Effector memory CD8-positive, alpha-beta T cell (primary cell): ENCODE data around the gene ADCY9.
"Not testable (repeated sequence)": the region's sequence is repeated elsewhere in the genome, so short reads cannot be mapped to it uniquely, and the experiment has no call there.

ENCODE experiments used
- ATAC-seq: fragments of 150-1000 bp; cut with Tn5 transposase; replicated peaks from 2 replicates; pipeline ENCODE4 v1.10.0; 2021; ENCODE audit warnings: mild to moderate bottlenecking, moderate library complexity
- DNase-seq, 3 experiments: peaks; one replicate each; pipeline ENCODE4 v3.0.0; 2021
- H3K27ac Mint-ChIP-seq, 2 donors: one replicate each; pipeline ENCODE4 v1.8.0; 2022; ENCODE audit warnings: mild to moderate bottlenecking in 2 of 2, mixed read lengths in 2 of 2, moderate library complexity in 2 of 2
- H3K27me3 Mint-ChIP-seq, 2 donors: one replicate each; pipeline ENCODE4 v1.8.0; 2022; ENCODE audit warnings: mixed read lengths in 2 of 2
- H3K36me3 Mint-ChIP-seq: one replicate; pipeline ENCODE4 v1.8.0; 2022; ENCODE audit warnings: mild to moderate bottlenecking, moderate library complexity, mixed read lengths; ENCODE audit not compliant: insufficient read depth
- H3K4me1 Mint-ChIP-seq, 2 donors: one replicate each; pipeline ENCODE4 v1.8.0; 2022; ENCODE audit warnings: low read depth in 2 of 2, mixed read lengths in 2 of 2
- H3K4me3 Mint-ChIP-seq, 2 donors: one replicate each; pipeline ENCODE4 v1.8.0; 2022; ENCODE audit warnings: mild to moderate bottlenecking in 2 of 2, mixed read lengths in 2 of 2, moderate library complexity in 2 of 2
- H3K9me3 Mint-ChIP-seq, 2 donors: one replicate each; pipeline ENCODE4 v1.8.0; 2022; ENCODE audit warnings: mixed read lengths in 2 of 2

ADCY9 gene

DNA sequence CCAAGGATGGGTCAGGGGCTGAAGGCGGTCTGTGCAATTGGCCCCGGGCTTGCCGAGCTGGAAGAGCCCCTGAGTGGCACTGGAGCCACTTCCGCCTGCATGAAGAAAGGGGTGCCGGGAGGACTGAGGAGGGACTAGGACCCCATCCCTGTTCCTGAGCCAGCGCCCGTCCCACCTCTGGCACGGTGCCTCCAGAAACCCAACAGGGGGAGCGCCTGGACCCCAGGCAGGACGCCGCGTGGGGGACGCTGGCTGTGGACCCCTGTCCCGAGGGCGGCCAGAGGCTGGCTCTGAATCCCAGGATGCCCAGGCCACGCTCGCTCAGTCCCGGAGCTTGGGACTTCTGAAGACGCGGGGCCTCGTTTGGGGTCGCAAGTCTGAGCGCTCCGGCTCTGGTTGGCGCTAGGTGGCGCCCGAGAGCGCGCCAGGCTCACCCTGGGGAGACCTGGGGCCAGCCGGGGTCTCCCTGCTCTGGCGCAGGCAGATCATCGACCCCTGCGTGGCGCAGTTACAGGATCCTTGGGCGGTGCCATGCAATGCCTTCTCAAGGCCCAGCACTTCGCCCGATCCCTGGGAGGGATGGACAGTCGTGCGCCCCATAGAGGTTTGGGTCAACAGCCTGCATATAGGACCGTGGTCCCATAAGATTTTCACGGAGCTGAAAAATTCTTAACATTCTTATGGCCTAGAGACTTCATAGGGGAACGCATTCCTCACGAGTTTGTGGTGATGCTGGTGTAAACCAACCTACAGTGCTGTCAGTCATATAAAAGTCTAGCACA lies 177.2 kb downstream of the ADCY9 start:
- Mint-ChIP-seq H3K9me3 (no peaks in the 10 kb centered on the region), H3K36me3 (no peaks in the 10 kb centered on the region), H3K27ac (no peak overlapping the region), H3K4me1 (peaks cover 0 to 2% of the 10 kb centered on the region in 2 donors), H3K27me3 (no peaks in the 10 kb centered on the region), H3K4me3 (peak overlapping the region; percentile 15 to 61)
- ATAC-seq (peak; percentile 85), DNase-seq (peak; percentile 53 to 67 (median 55))

DNA sequence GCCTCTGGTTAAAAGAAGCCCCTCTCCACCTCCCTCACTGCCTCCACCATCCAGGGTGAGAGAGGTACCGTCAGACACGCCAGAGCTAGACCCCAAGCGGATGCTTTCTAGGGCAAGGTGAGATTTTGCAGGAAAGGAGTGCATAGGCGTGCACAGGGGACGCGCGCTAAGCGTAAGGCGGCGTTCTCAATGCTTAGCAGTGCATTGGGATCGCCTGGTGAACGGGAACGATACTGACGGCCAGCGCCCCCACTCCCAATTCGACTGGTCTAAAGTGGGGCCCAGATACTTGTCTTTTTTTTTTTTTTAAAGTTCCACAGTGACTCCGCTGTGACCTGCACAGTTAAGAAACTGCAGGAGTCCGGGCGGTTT lies 177.8 kb downstream of the ADCY9 start:
- Mint-ChIP-seq H3K9me3 (no peaks in the 10 kb centered on the region), H3K4me3 (peak overlapping the region; percentile 15 to 61), H3K27me3 (no peaks in the 10 kb centered on the region), H3K27ac (no peak overlapping the region), H3K36me3 (no peaks in the 10 kb centered on the region), H3K4me1 (peaks cover 0 to 2% of the 10 kb centered on the region in 2 donors)
- ATAC-seq (no peak), DNase-seq (no peak)

- DNase-seq (no peak), ATAC-seq (no peak)
- no peak overlapping the region for H3K27ac Mint-ChIP-seq
- H3K4me1 Mint-ChIP-seq: peaks cover 0 to 2% of the 10 kb centered on the region in 2 donors
- H3K9me3 Mint-ChIP-seq: no peaks in the 10 kb centered on the region
- H3K36me3 Mint-ChIP-seq: no peaks in the 10 kb centered on the region
- H3K27me3 Mint-ChIP-seq: no peaks in the 10 kb centered on the region
- no peak overlapping the region for H3K4me3 Mint-ChIP-seq
Observed at GRCh38 chr16:3937066-3937875, 179.0 kb downstream of the ADCY9 start.

DNA sequence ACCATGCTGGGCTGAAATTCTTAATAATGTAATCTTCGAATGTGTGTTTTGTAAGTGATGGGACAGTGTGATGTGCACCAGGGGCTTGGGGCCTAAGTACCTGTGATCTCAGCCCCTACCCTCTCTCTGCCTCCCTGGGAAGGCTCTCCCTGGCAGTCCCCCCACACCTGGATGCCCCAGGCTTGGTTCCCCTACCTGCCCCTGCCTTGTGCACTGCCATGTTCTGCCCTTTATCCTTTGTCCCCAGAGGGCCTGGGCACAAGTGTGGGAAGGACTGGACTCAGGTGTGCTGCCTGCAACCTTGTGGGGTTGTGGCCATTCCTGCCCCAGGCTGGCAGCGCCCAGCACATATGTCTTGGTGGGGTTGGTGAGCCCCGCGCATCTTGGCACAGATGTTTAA lies 180.3 kb downstream of the ADCY9 start:
- Mint-ChIP-seq H3K36me3 (no peaks in the 10 kb centered on the region), H3K9me3 (no peaks in the 10 kb centered on the region), H3K27ac (no peak overlapping the region), H3K4me1 (peaks cover 0 to 2% of the 10 kb centered on the region in 2 donors), H3K27me3 (no peaks in the 10 kb centered on the region), H3K4me3 (no peak overlapping the region)
- DNase-seq (no peak), ATAC-seq (no peak)

DNA sequence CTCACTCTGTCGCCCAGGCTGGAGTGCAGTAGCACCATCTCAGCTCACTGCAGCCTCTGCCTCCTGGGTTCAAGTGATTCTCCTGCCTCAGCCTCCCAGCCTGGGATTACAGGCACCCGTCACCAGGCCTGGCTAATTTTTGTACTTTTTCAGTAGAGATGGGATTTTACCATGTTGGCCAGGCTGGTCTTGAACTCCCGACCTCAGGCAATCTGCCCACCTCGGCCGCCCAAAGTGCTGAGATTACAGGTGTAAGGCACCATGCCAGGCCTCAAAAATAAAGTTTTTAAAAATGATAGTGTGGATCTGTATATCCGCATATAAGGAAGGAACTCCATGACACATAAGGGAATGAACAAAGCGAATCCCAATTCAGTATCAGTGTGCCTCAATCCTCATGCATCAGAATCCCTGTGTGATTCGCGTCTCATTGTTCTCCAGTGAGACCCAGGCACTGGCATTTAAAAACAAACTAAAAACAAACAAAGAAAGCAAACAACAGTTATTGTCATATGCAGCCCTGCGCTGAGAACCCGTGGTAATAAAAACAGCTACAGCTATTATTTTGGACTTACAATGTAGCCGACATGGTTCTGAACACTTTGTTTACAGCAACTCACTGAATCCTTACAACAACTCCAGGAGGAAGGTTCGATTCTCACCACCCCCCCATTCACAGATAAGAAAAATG lies 181.6 kb downstream of the ADCY9 start:
- Mint-ChIP-seq H3K27ac (no peak overlapping the region), H3K27me3 (no peaks in the 10 kb centered on the region), H3K36me3 (no peaks in the 10 kb centered on the region), H3K9me3 (no peaks in the 10 kb centered on the region), H3K4me3 (no peak overlapping the region), H3K4me1 (peaks cover 0 to 2% of the 10 kb centered on the region in 2 donors)
- DNase-seq: no peak
- ATAC-seq: no peak

DNA sequence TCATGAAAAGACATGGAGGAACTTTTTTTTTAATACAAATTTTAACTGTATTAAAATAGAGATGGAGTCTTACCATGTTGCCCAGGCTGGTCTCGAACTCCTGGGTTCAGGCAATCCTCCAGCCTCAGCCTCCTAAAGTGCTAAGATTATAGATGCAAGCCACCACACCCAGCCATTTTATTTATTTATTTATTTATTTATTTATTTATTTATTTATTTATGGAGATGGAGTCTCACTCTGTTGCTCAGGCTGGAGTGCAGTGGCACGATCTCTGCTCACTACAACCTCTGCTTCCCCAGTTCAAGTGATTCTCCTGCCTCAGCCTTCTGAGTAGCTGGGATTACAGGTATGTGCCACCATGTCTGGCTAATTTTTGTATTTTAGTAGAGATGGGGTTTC lies 189.1 kb downstream of the ADCY9 start:
- not testable (repeated sequence) for H3K4me3 Mint-ChIP-seq, H3K4me1 Mint-ChIP-seq, DNase-seq, H3K27ac Mint-ChIP-seq, ATAC-seq, H3K9me3 Mint-ChIP-seq, H3K36me3 Mint-ChIP-seq
- peaks cover 19 to 30% of the 10 kb centered on the region in 2 donors for H3K27me3 Mint-ChIP-seq

GRCh38 chr16:3924763-3925162 lies 191.5 kb downstream of the ADCY9 start:
- Mint-ChIP-seq H3K9me3 (peaks cover 0 to under 1% of the 10 kb centered on the region in 2 donors), H3K27me3 (peaks cover 32 to 51% of the 10 kb centered on the region in 2 donors), H3K27ac (no peak overlapping the region), H3K4me3 (no peak overlapping the region), H3K36me3 (no peaks in the 10 kb centered on the region), H3K4me1 (no peaks in the 10 kb centered on the region)
- DNase-seq: no peak
- no peak for ATAC-seq

DNA sequence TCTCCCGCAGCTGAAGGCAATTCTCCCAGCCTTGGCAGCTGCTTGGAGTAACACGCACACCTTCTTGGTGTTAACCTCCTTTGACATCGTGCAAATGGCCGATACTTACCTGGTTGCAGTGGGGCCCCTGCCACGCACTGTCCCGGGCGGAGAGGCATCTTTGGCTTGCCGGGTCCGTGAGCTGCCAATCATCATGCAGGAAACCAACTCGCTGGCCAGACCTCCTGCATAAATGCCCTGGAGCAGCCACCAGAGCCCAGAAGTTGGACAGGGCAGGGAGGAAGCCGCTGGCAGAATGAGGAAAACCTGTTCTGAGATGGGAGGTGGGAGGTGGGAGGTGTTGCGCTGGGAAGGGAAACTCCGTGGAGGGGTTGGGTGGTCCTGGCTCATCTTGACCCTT lies 194.0 kb downstream of the ADCY9 start:
- H3K9me3 Mint-ChIP-seq: peaks cover 2 to 13% of the 10 kb centered on the region in 2 donors
- ATAC-seq: no peak
- no peak overlapping the region for H3K4me3 Mint-ChIP-seq
- no peaks in the 10 kb centered on the region for H3K36me3 Mint-ChIP-seq
- peaks cover 26 to 69% of the 10 kb centered on the region in 2 donors for H3K27me3 Mint-ChIP-seq
- no peak for DNase-seq
- no peaks in the 10 kb centered on the region for H3K4me1 Mint-ChIP-seq
- no peak overlapping the region for H3K27ac Mint-ChIP-seq

DNA sequence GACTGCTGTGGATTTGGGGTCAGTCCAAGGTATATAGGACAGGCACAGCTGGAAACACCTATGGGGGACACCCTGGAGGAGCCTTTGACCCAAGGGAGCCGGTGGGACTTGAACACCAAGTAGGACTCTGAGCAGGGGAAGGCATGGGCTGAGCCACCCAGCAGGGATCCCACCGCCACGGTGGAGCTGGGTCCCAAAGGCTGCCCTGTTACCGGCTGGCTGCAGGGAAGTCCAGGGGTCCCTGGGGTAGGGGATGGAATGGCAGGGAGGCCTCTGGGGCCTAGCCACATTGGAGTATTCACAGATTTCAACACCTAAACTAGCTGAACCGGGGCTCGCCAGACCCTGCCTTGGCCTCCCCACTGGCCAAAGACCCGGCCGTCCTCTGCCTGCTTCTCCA lies 196.0 kb downstream of the ADCY9 start:
- Mint-ChIP-seq H3K36me3 (no peaks in the 10 kb centered on the region), H3K27ac (no peak overlapping the region), H3K4me3 (no peak overlapping the region), H3K27me3 (peaks cover 24 to 71% of the 10 kb centered on the region in 2 donors), H3K9me3 (peaks cover 2 to 13% of the 10 kb centered on the region in 2 donors), H3K4me1 (no peaks in the 10 kb centered on the region)
- no peak for ATAC-seq
- DNase-seq: no peak

DNA sequence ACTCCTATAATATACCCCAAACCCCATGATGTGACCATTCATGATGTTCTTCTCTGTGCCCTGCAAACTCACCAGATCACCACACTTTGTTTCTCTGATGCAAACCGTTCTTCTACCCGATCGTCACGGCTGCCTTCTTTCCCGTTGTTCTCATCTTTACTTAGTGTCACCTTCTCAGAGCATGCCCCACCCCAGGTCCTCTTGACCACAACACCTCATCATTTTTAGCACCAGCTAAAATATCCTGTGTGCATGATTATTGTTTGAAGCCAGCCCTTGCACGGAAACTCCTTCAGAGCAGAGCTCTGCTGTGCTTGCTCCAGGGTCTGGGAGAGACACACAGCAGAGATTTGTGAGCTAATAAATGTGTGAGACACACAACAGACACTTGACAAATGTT lies 196.8 kb downstream of the ADCY9 start:
- Mint-ChIP-seq H3K27me3 (peaks cover 25 to 74% of the 10 kb centered on the region in 2 donors), H3K9me3 (peaks cover 2 to 13% of the 10 kb centered on the region in 2 donors), H3K4me3 (no peak overlapping the region), H3K36me3 (no peaks in the 10 kb centered on the region), H3K27ac (no peak overlapping the region), H3K4me1 (no peaks in the 10 kb centered on the region)
- ATAC-seq: no peak
- no peak for DNase-seq

DNA sequence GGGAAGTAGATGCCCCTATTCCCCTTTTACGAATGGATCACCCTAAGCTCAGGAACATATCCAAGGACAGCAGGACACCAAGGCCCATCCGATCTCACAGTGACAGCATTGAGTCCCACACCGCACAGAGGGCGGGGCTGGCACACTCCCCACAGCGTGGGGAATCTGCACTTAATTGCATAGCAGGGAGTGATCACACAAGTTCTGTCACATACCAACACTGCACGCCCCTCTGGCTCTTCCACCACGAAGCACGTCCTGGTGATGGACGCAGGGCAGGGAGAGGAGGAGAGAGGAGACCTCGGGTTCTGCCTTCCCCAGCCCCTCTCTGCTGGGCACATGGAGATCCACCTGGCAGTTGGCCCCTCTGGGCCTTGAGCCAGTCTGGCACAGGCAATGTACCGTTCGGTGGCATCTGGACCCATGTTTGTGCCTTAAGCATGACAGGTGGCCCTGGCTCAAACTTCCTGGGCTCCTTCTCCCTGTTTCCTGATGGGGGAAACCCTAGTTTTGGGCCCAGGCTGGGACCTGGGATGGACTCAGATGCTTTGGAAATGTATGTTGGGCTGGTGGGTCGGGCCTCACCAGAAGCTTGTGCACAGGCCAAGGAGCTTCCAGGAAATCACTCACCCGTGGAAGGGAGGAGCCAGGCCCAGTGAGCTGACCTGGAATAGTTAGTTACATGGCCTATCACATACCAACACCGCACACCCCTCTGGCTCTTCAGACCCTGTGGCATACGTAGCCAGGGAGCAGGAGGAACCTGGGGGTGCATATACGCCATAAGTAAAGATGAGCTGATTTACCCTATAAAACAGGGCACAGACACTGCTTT lies 200.6 kb downstream of the ADCY9 start:
- Mint-ChIP-seq H3K9me3 (peaks cover 2 to 13% of the 10 kb centered on the region in 2 donors), H3K27me3 (peaks cover 11 to 38% of the 10 kb centered on the region in 2 donors), H3K27ac (no peak overlapping the region), H3K4me3 (no peak overlapping the region), H3K4me1 (no peaks in the 10 kb centered on the region), H3K36me3 (no peaks in the 10 kb centered on the region)
- DNase-seq: no peak
- ATAC-seq: no peak

- DNase-seq (no peak), ATAC-seq (no peak)
- Mint-ChIP-seq H3K4me3 (no peak overlapping the region), H3K27me3 (peaks cover 6 to 19% of the 10 kb centered on the region in 2 donors), H3K4me1 (peaks cover 0 to 2% of the 10 kb centered on the region in 2 donors), H3K36me3 (no peaks in the 10 kb centered on the region), H3K9me3 (no peaks in the 10 kb centered on the region), H3K27ac (no peak overlapping the region)
Observed at GRCh38 chr16:3912897-3913296, 203.3 kb downstream of the ADCY9 start.
